NT2/D1 (cell line): ENCODE results near the gene CLSTN3.

ENCODE experiments used
- SUZ12 ChIP-seq: IDR thresholded peaks from 2 replicates; pipeline ENCODE4 v1.6.1; 2011; ENCODE audit not compliant: insufficient read length, insufficient read depth; ENCODE audit errors: extremely low read depth
- YY1 ChIP-seq: IDR thresholded peaks from 2 replicates; pipeline ENCODE4 v1.6.1; 2011; ENCODE audit not compliant: insufficient read length, insufficient read depth
- ZNF274 ChIP-seq: IDR thresholded peaks from 2 replicates; pipeline ENCODE4 v1.6.1; 2011; ENCODE audit warnings: mild to moderate bottlenecking, low read depth, low read length

- TF ChIP-seq SUZ12 (no peak), ZNF274 (no peak), YY1 (no peak)
Measured at GRCh38 chr12:7150841-7151240, 20.7 kb downstream of the CLSTN3 start.
